Adrenal gland (tissue), 12 donors: ENCODE results near the gene CAMTA1. TPM values are rescaled to one million over a fixed set of nuclear protein-coding genes. Genes with fewer than 3 reads are reported as not detected.

Source experiments
- DNase-seq, 7 donors: peaks; one replicate each; pipeline ENCODE4 v3.0.0-alpha.2; 2019 to 2020
- H3K27ac ChIP-seq, 5 donors: fragments of 200-600 bp; sonication (generic) in 4 of 5; 1 replicate in 3 of 5; 2 replicates in 2 of 5; pipeline versions ENCODE4 v1.5.1 to v1.8.0; 2016 to 2020; ENCODE audit warnings: mild to moderate bottlenecking in 1 of 5
- H3K27me3 ChIP-seq: fragments of 200-600 bp; 2 replicates; pipeline ENCODE4 v1.8.0; 2021
- H3K36me3 ChIP-seq, 2 donors: fragments of 200-600 bp; replicated peaks in 1 of 2; 1 replicate in 1 of 2; 2 replicates in 1 of 2; pipeline versions ENCODE4 v1.5.1 to v1.8.0; 2018 to 2022
- H3K4me1 ChIP-seq, 2 donors: fragments of 200-600 bp; replicated peaks in 1 of 2; 1 replicate in 1 of 2; 2 replicates in 1 of 2; pipeline versions ENCODE4 v1.5.1 to v1.8.0; 2018 to 2021
- H3K4me3 ChIP-seq, 4 donors: fragments of 200-600 bp; sonication (generic) in 3 of 4; one replicate each; pipeline ENCODE4 v1.5.1; 2016 to 2018
- H3K9me3 ChIP-seq, 3 donors: fragments of 200-600 bp; sonication (generic) in 1 of 3; replicated peaks in 1 of 3; 1 replicate in 2 of 3; 2 replicates in 1 of 3; pipeline versions ENCODE4 v1.5.1 to v1.8.0; 2016 to 2021
- POLR2A ChIP-seq, 2 donors: fragments of 450-650 bp; IDR thresholded peaks; one replicate each; pipeline ENCODE4 v1.6.1; 2017; ENCODE audit warnings: antibody characterized with exemption in 2 of 2, mild to moderate bottlenecking in 2 of 2, moderate library complexity in 1 of 2
- WGBS, 4 donors: extraction: QIAGEN DNeasy Blood & Tissue Kit in 2 of 4; methylation state at CpG; one replicate each; pipeline versions ENCODE4 v1.1.5 to v1.1.7; 2013 to 2017; 5-methylcytosine and 5-hydroxymethylcytosine counted together
- intact Hi-C, 2 donors: fragments of 100-400 bp; cut with DNase I; formaldehyde crosslinking; loops; one replicate each; pipeline versions ENCODE4 v1.14.1 to v1.15.0; 2022 to 2023
- polyA plus RNA-seq, 3 donors: library from polyadenylated mRNA; stranded (reverse); fragments of 200-250 nt in 2 of 3; fragments of 350-450 nt in 1 of 3; fragmentation: Illumina TruSeq in 1 of 3; extraction: RNeasy Lipid Tissue Mini Kit (QIAGEN cat#74804) in 1 of 3; gene quantifications; one replicate each; pipeline ENCODE4 v1.2.3, GENCODE V29; 2013 to 2014
- total RNA-seq, 9 donors: library from RNA; depleted of rRNA in 4 of 9; stranded (reverse); fragments of >200 nt in 4 of 9; fragments of 120-200 nt in 1 of 9; fragmentation: NEBNext Ultra II Directional in 1 of 9; extraction: Animal tissue kit (Norgen Biotek cat#: 25700) in 1 of 9; gene quantifications; one replicate each; pipeline versions ENCODE4 v1.1.0 to v1.2.4, GENCODE V29; 2013 to 2023
- TF ChIP-seq, protein P1 (sequence below), 6 experiments: fragments of 450-650 bp in 4 of 6; fragments of 200-600 bp in 2 of 6; sonication (generic) in 1 of 6; IDR thresholded peaks; 1 replicate in 5 of 6; 2 replicates in 1 of 6; pipeline versions ENCODE4 v1.5.1 to v1.8.0; 2016 to 2021; ENCODE audit warnings: antibody characterized with exemption in 6 of 6, mild to moderate bottlenecking in 2 of 6, moderate library complexity in 1 of 6
- donor health status: healthy with polysubstance abuse.
- donor health status: Bipolar disorder and iron deficiency.
- donor health status: DM: yes; HTN: yes; CAD: no.
- donor health status: DM: no; HTN: no; CAD: no.
- donor health status: DM: no; HTN: no; CAD: no.
- donor health status: DM: yes; HTN: yes; CAD: no.

The CAMTA1 gene
- total and polyA plus RNA-seq, 12 donors, result 62.9 to 141 (median 96.9) TPM

DNA sequence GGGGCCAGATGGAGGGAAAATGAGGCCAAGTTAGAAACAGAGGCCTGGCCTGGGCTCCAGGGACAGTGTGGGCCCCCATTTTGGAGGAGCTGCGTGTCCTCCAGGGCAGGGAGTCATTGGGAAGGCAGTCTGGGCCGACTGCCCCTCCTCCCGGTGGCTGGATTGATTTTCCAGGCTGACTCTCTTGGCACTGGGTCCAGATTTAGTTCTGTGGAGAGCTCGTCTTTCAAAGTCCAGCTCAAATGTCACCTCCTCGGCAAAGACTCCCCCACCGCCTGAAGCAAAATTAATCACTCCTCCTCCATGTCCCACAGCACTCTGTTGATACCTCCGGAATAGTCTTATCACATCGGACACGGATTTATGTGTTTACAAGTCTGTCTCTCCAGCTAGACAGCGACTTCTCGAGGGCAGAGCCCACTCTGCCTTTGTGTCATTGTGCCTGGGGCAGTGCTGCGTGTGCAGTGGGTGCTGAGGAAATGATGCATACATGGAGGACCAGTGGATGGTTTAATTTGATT, 175.1 kb downstream of the CAMTA1 start:
- Histone ChIP-seq H3K9me3 (no peaks in the 10 kb centered on the region), H3K4me1 (peaks cover 11 to 28% of the 10 kb centered on the region in 2 donors), H3K4me3 (no peak overlapping the region), H3K27me3 (no peaks in the 10 kb centered on the region), H3K36me3 (no peaks in the 10 kb centered on the region), H3K27ac (peak overlapping the region in 2 of 5 donors; percentile 26 to 68)
- WGBS, 4 donors, result 3 to 26% (median 23%) methylated on average over 12 of the region's 12 CpGs
- DNase-seq, result peak; percentile 62 to 86 (median 74)
- intact Hi-C loops, result no loop called here
- TF ChIP-seq POLR2A (IDR thresholded peaks at IDR 0.05), result peak in 1 of 2 donors; percentile 16
- TF ChIP-seq, protein P1, sequence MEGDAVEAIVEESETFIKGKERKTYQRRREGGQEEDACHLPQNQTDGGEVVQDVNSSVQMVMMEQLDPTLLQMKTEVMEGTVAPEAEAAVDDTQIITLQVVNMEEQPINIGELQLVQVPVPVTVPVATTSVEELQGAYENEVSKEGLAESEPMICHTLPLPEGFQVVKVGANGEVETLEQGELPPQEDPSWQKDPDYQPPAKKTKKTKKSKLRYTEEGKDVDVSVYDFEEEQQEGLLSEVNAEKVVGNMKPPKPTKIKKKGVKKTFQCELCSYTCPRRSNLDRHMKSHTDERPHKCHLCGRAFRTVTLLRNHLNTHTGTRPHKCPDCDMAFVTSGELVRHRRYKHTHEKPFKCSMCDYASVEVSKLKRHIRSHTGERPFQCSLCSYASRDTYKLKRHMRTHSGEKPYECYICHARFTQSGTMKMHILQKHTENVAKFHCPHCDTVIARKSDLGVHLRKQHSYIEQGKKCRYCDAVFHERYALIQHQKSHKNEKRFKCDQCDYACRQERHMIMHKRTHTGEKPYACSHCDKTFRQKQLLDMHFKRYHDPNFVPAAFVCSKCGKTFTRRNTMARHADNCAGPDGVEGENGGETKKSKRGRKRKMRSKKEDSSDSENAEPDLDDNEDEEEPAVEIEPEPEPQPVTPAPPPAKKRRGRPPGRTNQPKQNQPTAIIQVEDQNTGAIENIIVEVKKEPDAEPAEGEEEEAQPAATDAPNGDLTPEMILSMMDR (IDR thresholded peaks at IDR 0.05), result no peak

GRCh38 chr1:6960860-6961259, 175.6 kb downstream of the CAMTA1 start:
- Histone ChIP-seq H3K9me3 (no peaks in the 10 kb centered on the region), H3K27ac (peak overlapping the region in 1 of 5 donors; percentile 68), H3K27me3 (no peaks in the 10 kb centered on the region), H3K36me3 (no peaks in the 10 kb centered on the region), H3K4me3 (no peak overlapping the region), H3K4me1 (peaks cover 11 to 28% of the 10 kb centered on the region in 2 donors)
- TF ChIP-seq POLR2A (IDR thresholded peaks at IDR 0.05), result no peak
- 80 to 92% (median 91%) methylated on average over 3 of the region's 3 CpGs for WGBS, 4 donors
- DNase-seq, result no peak
- intact Hi-C loops, result no loop called here

DNA sequence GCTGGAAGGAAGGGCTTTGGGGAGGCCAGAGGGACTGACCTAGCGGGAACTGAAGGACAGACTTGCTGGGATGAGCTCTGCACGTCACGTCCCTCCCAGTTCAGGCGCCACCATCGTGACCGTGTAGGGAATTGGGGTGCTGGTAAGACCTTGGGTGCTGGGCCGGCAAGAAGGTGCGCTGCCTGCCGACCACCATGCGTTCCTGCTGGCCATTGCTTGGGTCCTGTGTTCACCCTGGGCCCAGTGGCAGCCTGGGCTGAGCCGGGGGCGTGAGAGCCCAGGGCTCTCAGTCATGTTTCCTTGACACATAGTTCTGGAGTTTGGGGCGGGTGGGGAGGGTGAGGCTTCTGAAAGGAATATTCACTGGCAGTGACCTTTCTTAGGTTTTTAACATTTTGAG, 176.0 kb downstream of the CAMTA1 start:
- no peak overlapping the region for H3K4me3 ChIP-seq
- peaks cover 11 to 28% of the 10 kb centered on the region in 2 donors for H3K4me1 ChIP-seq
- no peak overlapping the region for H3K27ac ChIP-seq
- no peak for TF ChIP-seq POLR2A (IDR thresholded peaks at IDR 0.05)
- TF ChIP-seq, protein P1 (IDR thresholded peaks at IDR 0.05), result no peak
- no peaks in the 10 kb centered on the region for H3K27me3 ChIP-seq
- WGBS, 4 donors, result 80 to 95% (median 93%) methylated on average over 1 to 13 of the region's 13 CpGs
- intact Hi-C loops, result no loop called here
- H3K9me3 ChIP-seq, result no peaks in the 10 kb centered on the region
- no peaks in the 10 kb centered on the region for H3K36me3 ChIP-seq
- no peak for DNase-seq

DNA sequence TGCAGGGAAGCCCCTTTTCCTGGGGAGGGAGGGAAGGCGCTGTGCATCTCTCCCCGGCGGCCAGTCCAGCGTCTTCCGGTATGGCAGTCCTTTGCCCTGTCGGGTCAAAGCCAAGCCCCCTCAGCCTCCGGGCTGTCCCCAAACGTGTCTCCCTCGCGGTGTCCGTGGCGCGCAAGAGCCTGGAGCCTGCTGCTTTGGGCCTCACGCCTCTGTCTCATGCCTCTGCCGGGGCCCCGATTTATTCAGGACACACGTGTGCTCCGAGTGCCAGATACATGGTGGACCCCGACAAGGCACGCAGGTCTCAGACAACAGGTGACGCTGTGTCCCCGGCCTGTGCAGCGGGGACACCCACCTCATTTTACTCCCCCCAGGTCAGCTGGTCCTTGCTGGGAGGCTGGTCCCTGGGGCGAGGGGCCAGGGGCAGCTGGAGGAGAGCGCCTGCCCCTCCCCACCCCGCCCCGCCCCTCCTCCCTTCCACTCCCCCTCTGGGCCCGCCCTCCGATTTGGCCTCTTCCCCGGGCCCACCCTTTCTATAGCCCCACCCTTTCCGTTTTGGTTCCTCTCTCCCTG, 176.7 kb downstream of the CAMTA1 start:
- Histone ChIP-seq H3K27me3 (no peaks in the 10 kb centered on the region), H3K9me3 (no peaks in the 10 kb centered on the region), H3K4me1 (peaks cover 11 to 28% of the 10 kb centered on the region in 2 donors), H3K27ac (no peak overlapping the region), H3K36me3 (no peaks in the 10 kb centered on the region), H3K4me3 (peak overlapping the region in 1 of 4 donors; percentile 13)
- TF ChIP-seq, protein P1 (IDR thresholded peaks at IDR 0.05), result no peak
- no peak for TF ChIP-seq POLR2A (IDR thresholded peaks at IDR 0.05)
- intact Hi-C loops, result no loop called here
- peak in 1 of 7 donors; percentile 29 for DNase-seq
- WGBS, 4 donors, result 39 to 64% (median 40%) methylated on average over 12 to 31 of the region's 31 CpGs
